ENCODE results near the gene POLR1H. TPM values are rescaled to one million over a fixed set of nuclear protein-coding genes. Genes with fewer than 3 reads are reported as not detected.
A peak's percentile ranks its signal among the peaks of the same experiment; 100 is the strongest.

POLR1H gene
- polyA plus RNA-seq, 3 donors: 36.2 to 62.4 (median 45.0) TPM

DNA sequence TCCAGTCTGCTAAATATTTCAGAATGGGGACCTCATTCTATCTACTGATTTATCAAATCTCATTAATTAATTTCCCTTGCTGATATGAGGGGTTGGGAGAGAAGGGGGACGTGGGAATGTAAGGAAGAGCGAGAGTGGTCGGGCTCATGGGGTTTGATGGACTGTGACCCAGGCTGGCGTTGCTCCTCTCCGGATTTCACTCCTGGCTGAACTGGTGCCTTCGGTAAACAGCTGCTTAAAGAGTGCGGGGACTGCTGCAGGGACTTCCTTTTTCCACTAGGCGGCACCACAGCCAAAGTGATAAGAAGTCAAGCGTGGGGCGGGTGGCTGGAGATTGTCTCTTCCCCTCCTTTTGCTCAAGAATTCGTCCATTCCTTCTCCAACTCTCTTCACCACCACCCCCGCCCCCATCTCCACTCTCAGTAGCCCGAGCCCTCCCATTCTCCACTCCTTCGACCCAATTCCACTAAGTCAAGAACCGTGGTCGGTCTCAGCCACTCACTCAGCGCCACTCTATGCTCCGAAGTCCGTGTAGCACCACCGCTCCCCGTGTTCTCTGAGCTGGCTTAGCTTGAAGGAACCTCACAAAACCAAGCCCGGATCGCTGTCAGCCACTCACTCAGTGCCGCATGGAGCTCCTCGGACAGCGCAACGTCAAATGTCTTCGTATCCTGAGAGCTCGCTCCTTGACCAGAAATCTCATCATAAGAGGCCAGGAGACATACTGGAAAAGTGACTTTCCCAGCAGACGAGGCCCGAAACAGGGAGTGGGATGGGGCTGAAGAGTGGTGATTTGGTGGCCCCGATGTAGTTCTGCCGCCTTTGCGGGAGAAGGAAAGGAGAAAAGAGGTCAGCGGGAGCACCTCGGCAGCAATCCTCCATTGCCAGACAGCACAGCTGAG lies 42.2 kb downstream of the POLR1H start:
- peak overlapping the region; percentile 2 to 77 (median 12) for H3K4me3 ChIP-seq (replicated peaks in 1 of 3; ENCODE audit: low read depth in 2 of 3, low read length in 3 of 3)
- H3K9me3 ChIP-seq (replicated peaks in 1 of 2; ENCODE audit: control insufficient read depth in 1 of 2, insufficient read depth in 1 of 2, low read length in 2 of 2): peaks cover 0 to 7% of the 10 kb centered on the region in 2 donors
- H3K4me1 ChIP-seq (ENCODE audit: control insufficient read depth in 1 of 2, insufficient read depth in 2 of 2, low read length in 2 of 2): peaks cover 34 to 38% of the 10 kb centered on the region in 2 donors
- peak overlapping the region; percentile 93 for H2AFZ ChIP-seq (ENCODE audit: insufficient read depth, low read depth, low read length, poor library complexity, severe bottlenecking)
- Mint-ChIP-seq H3K9me3 (peaks cover 0 to 28% (median 12%) of the 10 kb centered on the region in 7 donors), H3K27me3 (ENCODE audit: low read depth in 3 of 3) (peaks cover 59 to 77% (median 64%) of the 10 kb centered on the region in 3 donors), H3K36me3 (peaks cover 12 to 14% of the 10 kb centered on the region in 2 donors), H3K4me3 (peak overlapping the region; percentile 81 to 97), H3K4me1 (peaks cover 43% of the 10 kb centered on the region), H3K27ac (peak overlapping the region in 5 of 7 donors; percentile 49 to 78 (median 61))
- no peaks in the 10 kb centered on the region for H4K20me1 ChIP-seq (ENCODE audit: insufficient read depth, low read length)
- no peaks in the 10 kb centered on the region for H3K79me2 ChIP-seq (ENCODE audit: insufficient read depth, low read length)
- peak; percentile 66 to 81 (median 79) for DNase-seq
- no peak overlapping the region for H3K9ac ChIP-seq (ENCODE audit: insufficient read depth, low read length, poor library complexity, severe bottlenecking)
- intact Hi-C loops (cut with micrococcal nuclease): loop anchor here (2.0 to 5.0 kb wide), 4 partner anchors 26 to 294 kb away; partner anchors contain the start of gene PPP1R11 (in 1 of the 2)
- H3K36me3 ChIP-seq (replicated peaks in 1 of 2; ENCODE audit: control insufficient read depth in 1 of 2, insufficient read depth in 2 of 2, low read length in 2 of 2): no peaks in the 10 kb centered on the region
- peaks cover 48 to 68% of the 10 kb centered on the region in 2 donors for H3K27me3 ChIP-seq (ENCODE audit: control insufficient read depth in 2 of 2, insufficient read depth in 2 of 2, low read length in 2 of 2)
- no peak overlapping the region for H3K27ac ChIP-seq (ENCODE audit: low read depth in 1 of 2, low read length in 2 of 2)
- TF ChIP-seq, protein P1, sequence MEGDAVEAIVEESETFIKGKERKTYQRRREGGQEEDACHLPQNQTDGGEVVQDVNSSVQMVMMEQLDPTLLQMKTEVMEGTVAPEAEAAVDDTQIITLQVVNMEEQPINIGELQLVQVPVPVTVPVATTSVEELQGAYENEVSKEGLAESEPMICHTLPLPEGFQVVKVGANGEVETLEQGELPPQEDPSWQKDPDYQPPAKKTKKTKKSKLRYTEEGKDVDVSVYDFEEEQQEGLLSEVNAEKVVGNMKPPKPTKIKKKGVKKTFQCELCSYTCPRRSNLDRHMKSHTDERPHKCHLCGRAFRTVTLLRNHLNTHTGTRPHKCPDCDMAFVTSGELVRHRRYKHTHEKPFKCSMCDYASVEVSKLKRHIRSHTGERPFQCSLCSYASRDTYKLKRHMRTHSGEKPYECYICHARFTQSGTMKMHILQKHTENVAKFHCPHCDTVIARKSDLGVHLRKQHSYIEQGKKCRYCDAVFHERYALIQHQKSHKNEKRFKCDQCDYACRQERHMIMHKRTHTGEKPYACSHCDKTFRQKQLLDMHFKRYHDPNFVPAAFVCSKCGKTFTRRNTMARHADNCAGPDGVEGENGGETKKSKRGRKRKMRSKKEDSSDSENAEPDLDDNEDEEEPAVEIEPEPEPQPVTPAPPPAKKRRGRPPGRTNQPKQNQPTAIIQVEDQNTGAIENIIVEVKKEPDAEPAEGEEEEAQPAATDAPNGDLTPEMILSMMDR (IDR thresholded peaks at IDR 0.05): peak; percentile 86
- peak overlapping the region; percentile 83 for H3K4me2 ChIP-seq (replicated peaks; ENCODE audit: extremely low read depth, low read length, poor library complexity, severe bottlenecking)
- WGBS (ENCODE audit: insufficient coverage): 3% methylated on average over 30 of the region's 36 CpGs

DNA sequence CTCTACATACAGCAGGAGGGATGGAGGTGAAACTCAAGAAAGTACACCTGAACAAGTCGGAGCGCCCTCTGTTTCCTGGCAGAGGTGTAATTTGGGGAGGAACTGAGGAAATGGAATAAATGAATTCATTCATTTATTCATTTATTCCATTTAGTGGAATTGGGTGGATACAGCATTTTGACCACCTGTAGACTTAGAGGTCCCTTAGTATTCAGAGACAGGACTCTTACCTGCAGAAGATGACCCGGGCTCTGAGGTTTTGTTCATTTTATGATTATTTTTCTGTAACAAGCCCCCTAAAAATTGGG lies 42.8 kb downstream of the POLR1H start:
- Histone ChIP-seq H3K36me3 (replicated peaks in 1 of 2; ENCODE audit: control insufficient read depth in 1 of 2, insufficient read depth in 2 of 2, low read length in 2 of 2) (no peaks in the 10 kb centered on the region), H3K27ac (ENCODE audit: low read depth in 1 of 2, low read length in 2 of 2) (no peak overlapping the region), H3K9ac (ENCODE audit: insufficient read depth, low read length, poor library complexity, severe bottlenecking) (no peak overlapping the region), H3K4me3 (replicated peaks in 1 of 3; ENCODE audit: low read depth in 2 of 3, low read length in 3 of 3) (peak overlapping the region in 1 of 3 experiments; percentile 77), H2AFZ (ENCODE audit: insufficient read depth, low read depth, low read length, poor library complexity, severe bottlenecking) (peak overlapping the region; percentile 93), H4K20me1 (ENCODE audit: insufficient read depth, low read length) (no peaks in the 10 kb centered on the region), H3K9me3 (replicated peaks in 1 of 2; ENCODE audit: control insufficient read depth in 1 of 2, insufficient read depth in 1 of 2, low read length in 2 of 2) (peaks cover 0 to 7% of the 10 kb centered on the region in 2 donors), H3K27me3 (ENCODE audit: control insufficient read depth in 2 of 2, insufficient read depth in 2 of 2, low read length in 2 of 2) (peaks cover 43 to 63% of the 10 kb centered on the region in 2 donors), H3K79me2 (ENCODE audit: insufficient read depth, low read length) (no peaks in the 10 kb centered on the region), H3K4me1 (ENCODE audit: control insufficient read depth in 1 of 2, insufficient read depth in 2 of 2, low read length in 2 of 2) (peaks cover 34 to 38% of the 10 kb centered on the region in 2 donors), H3K4me2 (replicated peaks; ENCODE audit: extremely low read depth, low read length, poor library complexity, severe bottlenecking) (peak overlapping the region; percentile 83)
- H3K36me3 Mint-ChIP-seq: peaks cover 12 to 14% of the 10 kb centered on the region in 2 donors
- DNase-seq: no peak
- peak overlapping the region in 1 of 7 donors; percentile 47 for H3K27ac Mint-ChIP-seq
- H3K4me1 Mint-ChIP-seq: peaks cover 48% of the 10 kb centered on the region
- peaks cover 56 to 76% (median 63%) of the 10 kb centered on the region in 3 donors for H3K27me3 Mint-ChIP-seq (ENCODE audit: low read depth in 3 of 3)
- H3K9me3 Mint-ChIP-seq: peaks cover 0 to 28% (median 15%) of the 10 kb centered on the region in 7 donors
- H3K4me3 Mint-ChIP-seq: peak overlapping the region; percentile 81 to 97
- no CpG with 5 or more reads among the region's 3 CpGs for WGBS (ENCODE audit: insufficient coverage)
- intact Hi-C loops (cut with micrococcal nuclease): loop anchor here (2.0 to 5.0 kb wide), 4 partner anchors 25 to 293 kb away; partner anchors contain the start of gene PPP1R11 (in 1 of the 2)
- TF ChIP-seq, protein P1 (IDR thresholded peaks at IDR 0.05): no peak
